GM06990 (cell line): ENCODE measurements around the gene TUBD1.
"Not testable (repeated sequence)": the region's sequence is repeated elsewhere in the genome, so short reads cannot be mapped to it uniquely, and the experiment has no call there.

ENCODE experiments used
- DNase-seq: peaks from one replicate; pipeline ENCODE4 v3.0.0-alpha.2; 2011; ENCODE audit not compliant: insufficient read length; ENCODE audit errors: extremely low read depth
- H3K27me3 ChIP-seq: replicated peaks from 2 replicates; pipeline ENCODE4 v1.6.0; 2011; ENCODE audit warnings: low read length; ENCODE audit not compliant: control insufficient read depth, insufficient read depth
- H3K36me3 ChIP-seq: 2 replicates; pipeline ENCODE4 v1.5.1; 2011; ENCODE audit warnings: low read length; ENCODE audit not compliant: control insufficient read depth, insufficient read depth
- H3K4me3 ChIP-seq: replicated peaks from 2 replicates; pipeline ENCODE4 v1.5.1; 2011; ENCODE audit warnings: low read depth, mild to moderate bottlenecking, control low read depth, low read length
- TF ChIP-seq, protein P1 (sequence below): IDR thresholded peaks from 2 replicates; pipeline ENCODE4 v1.5.1; 2011; ENCODE audit warnings: low read length, control low read depth, mild to moderate bottlenecking, inconsistent platforms; ENCODE audit not compliant: insufficient read depth, poor library complexity, severe bottlenecking

Gene TUBD1

DNA sequence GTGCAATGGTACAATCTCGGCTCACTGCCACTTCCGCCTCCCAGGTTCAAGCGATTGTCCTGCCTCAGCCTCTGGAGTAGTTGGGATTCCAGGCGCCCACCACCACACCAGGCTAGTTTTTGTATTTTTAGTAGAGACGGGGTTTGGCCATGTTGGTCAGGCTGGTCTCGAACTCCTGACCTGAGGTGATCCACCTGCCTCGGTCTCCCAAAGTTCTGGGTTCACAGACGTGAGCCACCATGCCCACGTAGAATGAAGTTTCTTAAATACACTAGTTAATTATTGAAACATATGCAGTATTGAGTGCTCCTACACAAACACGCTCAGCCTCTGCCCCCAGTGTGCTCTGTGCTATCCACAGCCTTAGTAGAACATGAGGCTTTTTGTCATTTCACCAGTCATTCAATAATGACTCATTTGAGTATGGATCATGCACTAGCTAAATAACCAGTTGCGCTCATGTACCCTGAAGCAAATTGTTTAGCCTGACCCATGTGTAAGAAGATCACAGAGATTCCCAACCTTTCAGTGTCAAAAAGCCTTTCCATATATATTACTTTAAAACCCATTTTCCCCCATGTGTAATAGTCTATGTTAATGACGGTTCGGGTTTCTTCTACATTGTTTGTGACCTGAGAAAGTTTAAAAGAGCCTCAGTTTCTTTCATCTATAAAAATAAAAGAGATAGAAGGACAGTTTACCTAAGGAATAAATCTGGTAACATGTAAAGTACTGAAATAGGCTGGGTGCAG, 49.7 kb downstream of the TUBD1 start:
- TF ChIP-seq, protein P1, sequence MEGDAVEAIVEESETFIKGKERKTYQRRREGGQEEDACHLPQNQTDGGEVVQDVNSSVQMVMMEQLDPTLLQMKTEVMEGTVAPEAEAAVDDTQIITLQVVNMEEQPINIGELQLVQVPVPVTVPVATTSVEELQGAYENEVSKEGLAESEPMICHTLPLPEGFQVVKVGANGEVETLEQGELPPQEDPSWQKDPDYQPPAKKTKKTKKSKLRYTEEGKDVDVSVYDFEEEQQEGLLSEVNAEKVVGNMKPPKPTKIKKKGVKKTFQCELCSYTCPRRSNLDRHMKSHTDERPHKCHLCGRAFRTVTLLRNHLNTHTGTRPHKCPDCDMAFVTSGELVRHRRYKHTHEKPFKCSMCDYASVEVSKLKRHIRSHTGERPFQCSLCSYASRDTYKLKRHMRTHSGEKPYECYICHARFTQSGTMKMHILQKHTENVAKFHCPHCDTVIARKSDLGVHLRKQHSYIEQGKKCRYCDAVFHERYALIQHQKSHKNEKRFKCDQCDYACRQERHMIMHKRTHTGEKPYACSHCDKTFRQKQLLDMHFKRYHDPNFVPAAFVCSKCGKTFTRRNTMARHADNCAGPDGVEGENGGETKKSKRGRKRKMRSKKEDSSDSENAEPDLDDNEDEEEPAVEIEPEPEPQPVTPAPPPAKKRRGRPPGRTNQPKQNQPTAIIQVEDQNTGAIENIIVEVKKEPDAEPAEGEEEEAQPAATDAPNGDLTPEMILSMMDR: no peak
- Histone ChIP-seq H3K27me3 (no peaks in the 10 kb centered on the region), H3K36me3 (peaks cover 7% of the 10 kb centered on the region), H3K4me3 (no peak overlapping the region)
- DNase-seq: peak; percentile 77

DNA sequence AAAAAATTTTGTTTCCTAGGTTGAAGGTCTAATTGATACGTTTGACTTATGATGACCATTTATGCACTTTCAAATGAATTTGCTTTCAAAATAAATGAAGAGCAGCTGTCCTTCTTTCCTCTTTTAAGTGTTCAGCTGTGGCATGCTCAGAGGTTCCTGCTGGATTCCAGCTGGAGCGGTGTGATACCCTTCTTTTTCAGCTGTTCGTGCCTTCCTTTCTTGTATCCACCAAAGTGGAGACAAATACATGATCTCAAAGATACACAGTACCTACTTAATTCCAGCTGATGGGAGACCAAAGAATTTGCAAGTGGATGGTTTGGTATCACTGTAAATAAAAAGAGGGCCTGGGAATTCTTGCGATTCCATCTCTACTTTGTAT, 50.9 kb downstream of the TUBD1 start:
- not testable (repeated sequence) for H3K36me3 ChIP-seq, DNase-seq, H3K27me3 ChIP-seq
- peak overlapping the region; percentile 86 for H3K4me3 ChIP-seq

DNA sequence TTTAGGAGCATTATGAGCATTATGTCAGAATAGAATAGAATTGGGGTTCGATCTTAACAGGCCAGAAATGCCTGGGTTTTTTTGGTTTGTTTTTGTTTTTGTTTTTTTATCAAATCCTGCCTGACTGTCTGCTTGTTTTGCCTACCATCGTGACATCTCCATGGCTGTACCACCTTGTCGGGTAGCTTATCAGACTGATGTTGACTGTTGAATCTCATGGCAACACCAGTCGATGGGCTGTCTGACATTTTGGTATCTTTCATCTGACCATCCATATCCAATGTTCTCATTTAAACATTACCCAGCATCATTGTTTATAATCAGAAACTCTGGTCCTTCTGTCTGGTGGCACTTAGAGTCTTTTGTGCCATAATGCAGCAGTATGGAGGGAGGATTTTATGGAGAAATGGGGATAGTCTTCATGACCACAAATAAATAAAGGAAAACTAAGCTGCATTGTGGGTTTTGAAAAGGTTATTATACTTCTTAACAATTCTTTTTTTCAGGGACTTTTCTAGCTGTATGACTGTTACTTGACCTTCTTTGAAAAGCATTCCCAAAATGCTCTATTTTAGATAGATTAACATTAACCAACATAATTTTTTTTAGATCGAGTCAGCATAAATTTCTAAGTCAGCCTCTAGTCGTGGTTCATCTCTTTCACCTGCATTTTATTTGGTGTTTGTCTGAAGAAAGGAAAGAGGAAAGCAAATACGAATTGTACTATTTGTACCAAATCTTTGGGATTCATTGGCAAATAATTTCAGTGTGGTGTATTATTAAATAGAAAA, 51.5 kb downstream of the TUBD1 start:
- not testable (repeated sequence) for DNase-seq, H3K27me3 ChIP-seq, H3K36me3 ChIP-seq
- peak overlapping the region; percentile 86 for H3K4me3 ChIP-seq

DNA sequence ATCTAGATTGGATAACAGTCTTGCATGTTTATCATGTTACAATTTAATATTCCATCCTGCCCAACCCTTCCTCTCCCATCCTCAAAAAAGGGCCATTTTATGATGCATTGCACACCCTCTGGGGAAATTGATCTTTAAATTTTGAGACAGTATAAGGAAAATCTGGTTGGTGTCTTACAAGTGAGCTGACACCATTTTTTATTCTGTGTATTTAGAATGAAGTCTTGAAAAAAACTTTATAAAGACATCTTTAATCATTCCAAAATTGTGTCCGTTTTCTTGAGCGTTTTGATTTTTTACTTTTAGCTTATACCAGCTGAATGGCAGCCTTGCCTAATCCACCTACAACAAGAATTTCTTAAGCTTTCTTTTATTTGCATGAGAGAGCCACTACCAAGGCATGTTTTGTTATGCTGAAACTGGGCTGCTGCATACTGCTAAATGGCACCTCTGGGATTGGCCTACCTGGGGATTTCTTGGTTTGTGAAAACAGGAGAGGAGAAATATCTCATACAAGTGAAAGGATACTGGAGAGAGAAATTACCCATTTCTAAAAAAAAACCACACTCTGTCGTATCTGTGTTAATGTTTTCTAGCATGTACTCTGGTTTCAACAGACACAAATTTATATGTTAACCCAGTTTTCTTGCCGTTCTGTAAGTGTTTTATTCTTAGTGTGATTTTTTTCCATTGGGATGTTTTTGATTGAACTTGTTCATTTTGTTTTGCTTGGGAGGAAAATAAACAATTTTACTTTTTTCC, 52.2 kb downstream of the TUBD1 start:
- peak overlapping the region; percentile 86 for H3K4me3 ChIP-seq
- peaks cover 7% of the 10 kb centered on the region for H3K36me3 ChIP-seq
- DNase-seq: no peak
- TF ChIP-seq, protein P1: no peak
- H3K27me3 ChIP-seq: no peaks in the 10 kb centered on the region

DNA sequence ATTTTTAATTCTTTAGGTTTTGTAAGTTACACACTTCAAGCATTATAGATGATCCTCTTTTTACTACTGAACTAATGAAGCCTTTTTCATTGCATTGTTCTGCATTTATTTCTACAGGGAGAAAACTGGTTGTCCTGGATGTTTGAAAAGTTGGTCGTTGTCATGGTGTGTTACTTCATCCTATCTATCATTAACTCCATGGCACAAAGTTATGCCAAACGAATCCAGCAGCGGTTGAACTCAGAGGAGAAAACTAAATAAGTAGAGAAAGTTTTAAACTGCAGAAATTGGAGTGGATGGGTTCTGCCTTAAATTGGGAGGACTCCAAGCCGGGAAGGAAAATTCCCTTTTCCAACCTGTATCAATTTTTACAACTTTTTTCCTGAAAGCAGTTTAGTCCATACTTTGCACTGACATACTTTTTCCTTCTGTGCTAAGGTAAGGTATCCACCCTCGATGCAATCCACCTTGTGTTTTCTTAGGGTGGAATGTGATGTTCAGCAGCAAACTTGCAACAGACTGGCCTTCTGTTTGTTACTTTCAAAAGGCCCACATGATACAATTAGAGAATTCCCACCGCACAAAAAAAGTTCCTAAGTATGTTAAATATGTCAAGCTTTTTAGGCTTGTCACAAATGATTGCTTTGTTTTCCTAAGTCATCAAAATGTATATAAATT, 53.0 kb downstream of the TUBD1 start:
- TF ChIP-seq, protein P1: no peak
- Histone ChIP-seq H3K36me3 (peaks cover 7% of the 10 kb centered on the region), H3K27me3 (no peaks in the 10 kb centered on the region), H3K4me3 (peak overlapping the region; percentile 86)
- DNase-seq: no peak

DNA sequence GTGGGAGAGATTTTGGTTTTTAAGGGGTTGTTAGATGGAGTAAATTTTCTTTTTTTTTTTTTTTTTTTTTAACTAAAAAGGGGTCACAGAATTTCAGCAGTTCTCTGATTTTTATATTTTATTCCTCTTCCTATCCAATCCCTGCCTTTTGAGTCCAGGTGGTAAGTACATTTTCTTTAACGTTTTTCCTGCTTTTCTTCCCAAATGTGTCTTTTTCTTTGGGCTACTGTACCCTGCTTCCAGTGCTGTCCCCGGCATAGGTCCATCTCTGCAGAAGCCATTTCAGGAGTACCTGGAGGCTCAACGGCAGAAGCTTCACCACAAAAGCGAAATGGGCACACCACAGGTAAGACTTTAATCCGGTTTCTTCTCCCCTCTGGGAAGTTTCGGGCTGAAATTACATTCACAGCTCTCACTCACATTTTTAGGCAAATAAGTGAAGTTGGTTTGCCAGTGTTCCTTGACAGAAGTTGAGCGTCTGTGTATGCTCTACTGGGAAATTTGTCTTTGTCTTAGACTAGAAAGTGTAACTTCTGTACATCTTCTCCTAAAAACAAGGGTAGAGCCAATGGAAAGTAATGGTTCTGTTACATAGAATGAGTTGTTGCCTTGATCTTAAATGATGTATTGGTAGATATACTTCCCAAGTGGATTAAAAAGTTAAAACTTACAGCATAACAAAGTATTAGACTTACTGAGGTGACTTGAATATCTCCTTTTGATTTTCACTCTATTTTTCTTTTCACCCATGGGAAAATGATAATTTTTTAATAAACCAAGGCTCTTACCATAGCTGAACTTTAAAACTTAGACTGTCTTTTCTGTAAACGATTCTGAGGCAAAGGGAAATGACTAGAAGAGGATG, 54.5 kb downstream of the TUBD1 start:
- Histone ChIP-seq H3K27me3 (no peaks in the 10 kb centered on the region), H3K36me3 (peaks cover 7% of the 10 kb centered on the region), H3K4me3 (peak overlapping the region; percentile 86)
- no peak for DNase-seq
- TF ChIP-seq, protein P1: no peak
